Stimulated activated memory B cell treated with anti-CD40 and anti-IgM and Interleukin-4, amounts not matched to agents 10 μg/mL and 1 μg/mL and 100 μg/mL, for 72 hours (primary cell): ENCODE measurements around the gene ANXA2R.

Source experiments
- ATAC-seq: fragments of 150-1000 bp; cut with Tn5 transposase; 2 replicates; pipeline ENCODE4 v1.10.0; 2021
- H3K27ac Mint-ChIP-seq: one replicate; pipeline ENCODE4 v1.8.0; 2022; ENCODE audit warnings: mild to moderate bottlenecking, mixed read lengths
- H3K27me3 Mint-ChIP-seq: one replicate; pipeline ENCODE4 v1.8.0; 2022; ENCODE audit warnings: mixed read lengths
- H3K36me3 Mint-ChIP-seq: one replicate; pipeline ENCODE4 v1.8.0; 2022; ENCODE audit warnings: mixed read lengths
- H3K4me1 Mint-ChIP-seq: one replicate; pipeline ENCODE4 v1.8.0; 2022; ENCODE audit warnings: mixed read lengths
- H3K4me3 Mint-ChIP-seq: one replicate; pipeline ENCODE4 v1.8.0; 2022; ENCODE audit warnings: mild to moderate bottlenecking, moderate library complexity, mixed read lengths
- H3K9me3 Mint-ChIP-seq: one replicate; pipeline ENCODE4 v1.8.0; 2022; ENCODE audit warnings: mixed read lengths

Gene ANXA2R

DNA sequence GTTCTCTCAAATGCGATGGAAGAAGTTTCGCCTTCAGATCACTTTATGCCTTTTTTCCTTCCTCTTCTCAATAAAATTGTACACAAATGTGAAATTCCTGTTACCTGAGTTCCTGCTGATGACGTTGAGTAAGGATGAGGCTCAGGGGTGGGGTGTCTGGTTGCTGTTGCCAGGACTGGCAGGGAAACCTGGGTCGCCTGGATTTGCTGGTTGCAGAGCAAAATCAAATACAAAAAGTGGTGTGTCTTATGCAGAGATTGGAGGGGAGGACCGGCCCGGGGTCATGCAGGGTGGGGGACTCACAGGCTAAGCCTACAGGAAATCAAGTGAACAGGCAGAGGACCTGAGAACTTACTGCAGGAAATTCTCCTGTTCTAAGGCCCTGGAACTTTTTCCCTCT, 39.2 kb downstream of the ANXA2R start:
- peaks cover 12% of the 10 kb centered on the region for H3K4me1 Mint-ChIP-seq
- no peak for ATAC-seq
- no peaks in the 10 kb centered on the region for H3K36me3 Mint-ChIP-seq
- no peak overlapping the region for H3K4me3 Mint-ChIP-seq
- H3K27ac Mint-ChIP-seq = no peak overlapping the region
- H3K27me3 Mint-ChIP-seq = peaks cover 21% of the 10 kb centered on the region
- no peaks in the 10 kb centered on the region for H3K9me3 Mint-ChIP-seq

DNA sequence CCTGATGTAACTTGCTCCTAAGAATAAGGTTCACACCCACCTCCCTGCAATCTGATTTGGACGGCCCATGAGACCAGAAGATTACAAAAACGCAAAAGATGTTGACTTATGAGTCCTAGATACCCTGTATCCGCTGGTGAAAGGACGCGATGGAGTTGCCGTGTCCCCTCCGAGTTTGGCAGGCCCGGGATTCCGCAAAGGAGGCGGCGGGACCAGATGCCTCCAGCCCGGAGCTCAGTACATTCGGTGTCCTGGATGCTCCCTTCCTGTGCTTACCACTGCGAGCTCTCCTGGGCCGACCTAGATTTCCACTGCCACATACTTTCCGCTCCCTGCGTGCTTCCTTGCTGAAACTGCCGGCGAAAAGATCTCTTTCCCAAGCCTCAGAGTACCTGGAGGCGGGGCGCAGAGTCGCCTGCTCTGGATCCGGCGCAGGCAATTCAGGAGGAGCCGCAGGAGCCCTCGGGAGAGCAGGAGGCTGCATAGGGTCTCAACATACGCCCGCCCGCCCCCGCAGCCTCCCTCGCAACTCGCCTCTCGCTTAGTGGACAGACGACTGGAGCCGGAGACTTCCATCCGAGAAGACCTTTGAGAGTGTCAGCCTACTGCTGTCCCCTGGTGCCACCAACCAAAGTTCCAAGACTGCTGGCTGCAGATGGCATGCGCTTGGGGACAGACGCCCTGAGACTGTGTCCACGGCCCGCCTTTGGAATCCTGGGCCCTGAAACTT, 39.8 kb downstream of the ANXA2R start:
- H3K4me3 Mint-ChIP-seq = no peak overlapping the region
- ATAC-seq = no peak
- no peak overlapping the region for H3K27ac Mint-ChIP-seq
- H3K9me3 Mint-ChIP-seq = no peaks in the 10 kb centered on the region
- H3K4me1 Mint-ChIP-seq = peaks cover 16% of the 10 kb centered on the region
- H3K27me3 Mint-ChIP-seq = peaks cover 21% of the 10 kb centered on the region
- H3K36me3 Mint-ChIP-seq = no peaks in the 10 kb centered on the region

- peak overlapping the region; percentile 99 for H3K4me3 Mint-ChIP-seq
- no peaks in the 10 kb centered on the region for H3K9me3 Mint-ChIP-seq
- peaks cover 7% of the 10 kb centered on the region for H3K27me3 Mint-ChIP-seq
- no peaks in the 10 kb centered on the region for H3K36me3 Mint-ChIP-seq
- H3K27ac Mint-ChIP-seq = peak overlapping the region; percentile 99
- peaks cover 32% of the 10 kb centered on the region for H3K4me1 Mint-ChIP-seq
- no peak for ATAC-seq
Observed at GRCh38 chr5:42995360-42995751, 44.8 kb downstream of the ANXA2R start.

DNA sequence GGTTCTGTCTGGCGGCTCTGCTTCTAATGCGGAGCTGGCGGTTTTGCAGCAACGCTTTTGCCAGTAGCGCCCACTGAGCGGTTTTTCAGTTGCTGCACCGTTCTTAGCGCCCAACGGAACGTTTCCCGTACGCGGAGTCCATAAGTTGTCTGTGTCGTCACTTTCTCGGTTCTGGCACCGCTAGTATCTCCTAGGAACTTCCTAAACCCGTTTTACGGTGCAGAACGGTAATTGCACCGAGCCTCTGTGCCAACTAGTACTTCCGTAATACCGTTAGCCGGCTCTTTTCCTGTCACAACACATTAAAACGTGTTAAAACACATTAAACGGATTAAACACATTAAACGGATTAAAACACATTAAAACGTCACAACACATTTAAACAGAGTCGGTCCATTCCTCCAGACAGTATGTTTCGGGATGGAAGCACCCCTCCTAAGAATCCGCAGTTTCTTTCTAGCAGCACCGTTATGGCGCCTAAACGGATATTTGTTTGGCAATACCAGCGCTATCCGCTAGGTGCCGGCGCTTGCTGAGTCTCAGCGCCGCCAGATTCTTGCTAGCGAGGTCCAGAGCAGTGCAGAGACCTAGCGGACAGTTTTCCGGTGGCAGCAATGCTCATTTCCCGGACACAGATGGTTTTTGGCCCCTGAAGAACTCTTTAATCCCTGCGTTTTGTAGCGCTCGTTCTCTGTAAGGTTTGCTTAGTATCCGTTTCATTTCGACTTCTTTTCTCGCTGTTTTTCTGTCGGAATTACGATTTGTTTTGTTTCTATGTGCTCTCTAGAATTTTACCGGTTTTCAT, 45.4 kb downstream of the ANXA2R start:
- peaks cover 33% of the 10 kb centered on the region for H3K4me1 Mint-ChIP-seq
- no peaks in the 10 kb centered on the region for H3K36me3 Mint-ChIP-seq
- peaks cover 1% of the 10 kb centered on the region for H3K27me3 Mint-ChIP-seq
- H3K9me3 Mint-ChIP-seq = no peaks in the 10 kb centered on the region
- H3K4me3 Mint-ChIP-seq = peak overlapping the region; percentile 99
- peak; percentile 77 for ATAC-seq
- peak overlapping the region; percentile 99 for H3K27ac Mint-ChIP-seq

GRCh38 chr5:42994246-42994554, 45.9 kb downstream of the ANXA2R start:
- Mint-ChIP-seq H3K4me1 (peaks cover 39% of the 10 kb centered on the region), H3K36me3 (no peaks in the 10 kb centered on the region), H3K4me3 (peak overlapping the region; percentile 99), H3K9me3 (no peaks in the 10 kb centered on the region), H3K27me3 (no peaks in the 10 kb centered on the region), H3K27ac (peak overlapping the region; percentile 99)
- no peak for ATAC-seq

GRCh38 chr5:42993516-42994245, 46.4 kb downstream of the ANXA2R start:
- ATAC-seq = peak; percentile 19
- Mint-ChIP-seq H3K4me1 (peaks cover 41% of the 10 kb centered on the region), H3K27me3 (no peaks in the 10 kb centered on the region), H3K9me3 (no peaks in the 10 kb centered on the region), H3K36me3 (no peaks in the 10 kb centered on the region), H3K4me3 (peak overlapping the region; percentile 99), H3K27ac (peak overlapping the region; percentile 99)

GRCh38 chr5:42992088-42992879, 47.8 kb downstream of the ANXA2R start:
- H3K27ac Mint-ChIP-seq = peak overlapping the region; percentile 99
- H3K4me3 Mint-ChIP-seq = peak overlapping the region; percentile 99
- H3K27me3 Mint-ChIP-seq = no peaks in the 10 kb centered on the region
- peaks cover 7% of the 10 kb centered on the region for H3K36me3 Mint-ChIP-seq
- H3K4me1 Mint-ChIP-seq = peaks cover 46% of the 10 kb centered on the region
- H3K9me3 Mint-ChIP-seq = no peaks in the 10 kb centered on the region
- ATAC-seq = peak; percentile 79

- H3K36me3 Mint-ChIP-seq = peaks cover 8% of the 10 kb centered on the region
- ATAC-seq = peak; percentile 34
- peaks cover 48% of the 10 kb centered on the region for H3K4me1 Mint-ChIP-seq
- H3K27me3 Mint-ChIP-seq = no peaks in the 10 kb centered on the region
- H3K9me3 Mint-ChIP-seq = no peaks in the 10 kb centered on the region
- peak overlapping the region; percentile 99 for H3K27ac Mint-ChIP-seq
- peak overlapping the region; percentile 99 for H3K4me3 Mint-ChIP-seq
Observed at GRCh38 chr5:42991404-42992087, 48.6 kb downstream of the ANXA2R start.

- Mint-ChIP-seq H3K36me3 (peaks cover 8% of the 10 kb centered on the region), H3K27me3 (no peaks in the 10 kb centered on the region), H3K4me1 (peaks cover 48% of the 10 kb centered on the region)
Observed at GRCh38 chr5:42990892-42991291, 49.2 kb downstream of the ANXA2R start.

More at GRCh38 chr5:42990892-42991291, 49.2 kb downstream of the ANXA2R start:
- peak overlapping the region; percentile 99 for H3K4me3 Mint-ChIP-seq
- H3K9me3 Mint-ChIP-seq = no peaks in the 10 kb centered on the region
- H3K27ac Mint-ChIP-seq = peak overlapping the region; percentile 99
- ATAC-seq = no peak
